GM12878 (cell line): ENCODE data around the gene CPT2. TPM values are rescaled to one million over a fixed set of nuclear protein-coding genes. Genes with fewer than 3 reads are reported as not detected.

ENCODE experiments used
- ATAC-seq: fragments of 200-7000 bp; cut with Tn5 transposase; 3 replicates; pipeline ENCODE4 v1.9.1; 2020; ENCODE audit warnings: mild to moderate bottlenecking, moderate library complexity
- BruUV-seq: library from RNA; stranded (reverse); fragments of 400-500 nt; replicated peaks from 2 replicates; lab custom pipeline; 2021; lab: Mats Ljungman, UMichigan
- CTCF ChIA-PET: fragments of 300-600 bp; sonication (Branson Sonifier 250); formaldehyde crosslinking; extraction: SDS; loops from one replicate; lab custom pipeline; 2021; ENCODE audit warnings: inconsistent platforms; lab: Yijun Ruan, JAX
- POLR2A ChIA-PET: fragments of 350-600 bp; formaldehyde crosslinking; extraction: SDS; loops from one replicate; lab custom pipeline; 2021; ENCODE audit warnings: inconsistent platforms; lab: Charles Lee
- RAD21 ChIA-PET: fragments of 300-600 bp; sonication (Branson Sonifier 250); formaldehyde crosslinking; loops from one replicate; lab custom pipeline; 2023; ENCODE audit warnings: antibody characterized with exemption; ENCODE audit not compliant: unreplicated experiment; lab: Charles Lee
- SMC1A ChIA-PET: fragments of 300-600 bp; sonication (Branson Sonifier 250); formaldehyde crosslinking; loops from one replicate; lab custom pipeline; 2023; ENCODE audit not compliant: unreplicated experiment, uncharacterized antibody; lab: Charles Lee
- DNase-seq: peaks from one replicate; pipeline ENCODE4 v3.0.0-alpha.2; 2011; ENCODE audit warnings: low read depth, low spot score
- FAIRE-seq: peaks from 3 replicates; lab custom pipeline; 2011; peaks lifted over from hg19 to GRCh38; lab: Jason Lieb, UNC
- H2AFZ ChIP-seq: 2 replicates; pipeline ENCODE4 v1.6.0; 2011; ENCODE audit warnings: low read depth, low read length, control low read depth; ENCODE audit not compliant: control insufficient read depth
- H3K27ac ChIP-seq: 2 replicates; pipeline ENCODE4 v1.5.1; 2011; ENCODE audit warnings: control low read depth; ENCODE audit not compliant: control insufficient read depth, insufficient read depth
- H3K27me3 ChIP-seq, 2 experiments: replicated peaks in 1 of 2; 2 replicates each; pipeline versions ENCODE4 v1.6.0 to v1.6.1; 2011; ENCODE audit warnings: low read length in 1 of 2; ENCODE audit not compliant: control insufficient read depth in 2 of 2, insufficient read depth in 2 of 2
- H3K36me3 ChIP-seq, 2 experiments: 2 replicates each; pipeline ENCODE4 v1.5.1; 2011; ENCODE audit warnings: low read length in 1 of 2; ENCODE audit not compliant: control insufficient read depth in 2 of 2, insufficient read depth in 2 of 2
- H3K4me1 ChIP-seq: 2 replicates; pipeline ENCODE4 v1.6.1; 2011; ENCODE audit warnings: mild to moderate bottlenecking, low read length, moderate library complexity, mixed read lengths; ENCODE audit not compliant: control insufficient read depth, insufficient read depth
- H3K4me2 ChIP-seq: 2 replicates; pipeline ENCODE4 v1.6.0; 2011; ENCODE audit warnings: control low read depth; ENCODE audit not compliant: control insufficient read depth, insufficient read depth
- H3K4me3 ChIP-seq: fragments of 200-600 bp; sonication (generic); 2 replicates; pipeline ENCODE4 v1.5.1; 2016
- H3K79me2 ChIP-seq: 2 replicates; pipeline ENCODE4 v1.6.0; 2011; ENCODE audit warnings: low read length; ENCODE audit not compliant: control insufficient read depth, insufficient read depth
- H3K9ac ChIP-seq: 2 replicates; pipeline ENCODE4 v1.8.0; 2011; ENCODE audit warnings: low read length, control low read depth, mixed read lengths; ENCODE audit not compliant: control insufficient read depth, insufficient read depth
- H3K9me3 ChIP-seq: replicated peaks from 3 replicates; pipeline ENCODE4 v1.5.1; 2011; ENCODE audit warnings: mild to moderate bottlenecking, low read length; ENCODE audit not compliant: control insufficient read depth, insufficient read depth
- H4K20me1 ChIP-seq: 2 replicates; pipeline ENCODE4 v1.6.0; 2011; ENCODE audit not compliant: control insufficient read depth, insufficient read depth
- CBFB ChIP-seq: IDR thresholded peaks from 2 replicates; pipeline ENCODE4 v1.6.1; 2016; ENCODE audit warnings: antibody characterized with exemption, low read depth
- EZH2 ChIP-seq: IDR thresholded peaks from 2 replicates; pipeline ENCODE4 v1.6.1; 2012; ENCODE audit warnings: low read depth, mild to moderate bottlenecking, control low read depth, inconsistent platforms, low read length, borderline replicate concordance; ENCODE audit not compliant: control insufficient read depth
- NR2F1 ChIP-seq: fragments of 450-650 bp; conservative IDR thresholded peaks from 2 replicates; pipeline ENCODE4 v1.6.1; 2017; ENCODE audit warnings: mild to moderate bottlenecking
- SPI1 ChIP-seq: IDR thresholded peaks from 2 replicates; pipeline ENCODE4 v1.6.1; 2011; ENCODE audit warnings: low read depth, mild to moderate bottlenecking, low read length, moderate library complexity, borderline replicate concordance; ENCODE audit not compliant: insufficient read depth
- ZNF207 ChIP-seq: fragments of 450-650 bp; IDR thresholded peaks from 2 replicates; pipeline ENCODE4 v1.6.1; 2014; ENCODE audit warnings: antibody characterized with exemption, mild to moderate bottlenecking, borderline replicate concordance
- ZZZ3 ChIP-seq: IDR thresholded peaks from 2 replicates; pipeline ENCODE4 v1.6.1; 2011; ENCODE audit warnings: low read depth; ENCODE audit not compliant: control insufficient read depth, insufficient read length
- WGBS: methylation state at CpG from one replicate; pipeline ENCODE4 v1.1.6; 2016; ENCODE audit warnings: low lambda C conversion rate; ENCODE audit not compliant: insufficient replicate concordance, insufficient coverage; ENCODE audit errors: missing lambda C conversion rate; 5-methylcytosine and 5-hydroxymethylcytosine counted together
- in situ Hi-C: fragments of 300-500 bp; cut with MboI; formaldehyde crosslinking; loops from 9 replicates; pipeline ENCODE4 v1.14.3; 2018; ENCODE audit warnings: mixed read lengths
- intact Hi-C: fragments of 100-400 bp; cut with micrococcal nuclease; formaldehyde crosslinking; loops from one replicate; pipeline ENCODE4 v1.14.2; 2022; ENCODE audit not compliant: unreplicated experiment
- polyA plus RNA-seq, 11 experiments: library from polyadenylated mRNA; depleted of rRNA in 4 of 11; unstranded in 6 of 11; stranded (reverse) in 5 of 11; fragments of >200 nt; fragmentation: Nextera tagmentation in 4 of 11; fragmentation: Illumina TruSeq in 1 of 11; extraction: Ambion mirVana in 4 of 11; extraction: Trizol in 1 of 11; gene quantifications; 1 replicate in 1 of 11; 2 replicates in 10 of 11; pipeline versions ENCODE4 v1.2.1 to v1.2.3, GENCODE V29; 2011 to 2016; ENCODE audit warnings: inconsistent platforms in 2 of 11, missing spikeins in 2 of 11, low read depth in 1 of 11
- total RNA-seq, 4 experiments: library from RNA; depleted of rRNA in 3 of 4; stranded (reverse); fragments of >200 nt in 3 of 4; fragmentation: Illumina TruSeq in 1 of 4; extraction: Trizol in 1 of 4; gene quantifications; 2 replicates each; pipeline versions ENCODE4 v1.2.1 to v1.2.3, GENCODE V29; 2013 to 2021
- TF ChIP-seq, protein P1 (sequence below): fragments of 150-350 bp; IDR thresholded peaks from 2 replicates; pipeline ENCODE4 v1.6.1; 2016; ENCODE audit warnings: low read depth, low read length

Gene CPT2
- total and polyA plus RNA-seq, 10 of the 15 experiments (the other 5 are each of a cell fraction or from before 2014, with no cell fraction given): 10.1 to 36.2 (median 26.3) TPM

DNA sequence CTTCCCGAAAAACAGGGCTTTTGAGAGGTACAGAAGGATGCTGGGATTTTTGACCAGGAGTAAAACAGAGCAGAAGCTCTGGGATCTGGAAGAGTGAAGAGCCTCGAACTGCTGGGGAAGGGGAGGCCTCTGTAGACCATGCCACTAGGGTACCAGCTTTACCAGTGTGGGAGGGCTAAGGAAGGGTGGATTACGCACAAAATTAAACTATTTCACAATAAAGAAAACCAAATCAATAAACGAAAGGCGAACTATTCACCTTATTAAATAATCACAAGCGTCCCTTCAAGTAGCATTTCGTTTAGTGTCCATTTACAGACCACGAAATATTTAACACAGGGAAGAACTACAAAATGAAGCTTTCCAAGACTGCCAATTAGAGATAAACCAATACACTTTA, 23.1 kb downstream of the CPT2 start:
- FAIRE-seq: no peak
- CTCF ChIA-PET: interaction anchor here (1.1 to 1.5 kb wide), 3 partner anchors 16 to 20 kb away, joined by 3 read pairs; no protein-coding TSS in a partner anchor
- TF ChIP-seq ZNF207: no peak
- TF ChIP-seq ZZZ3: no peak
- TF ChIP-seq NR2F1: no peak
- H3K9ac ChIP-seq: peak overlapping the region; percentile 89
- no peak for ATAC-seq
- TSS peak; percentile 83 for BruUV-seq
- peak overlapping the region; percentile 95 for H3K27ac ChIP-seq
- peak overlapping the region; percentile 91 for H3K4me2 ChIP-seq
- in situ Hi-C loops: no loop called here
- H3K36me3 ChIP-seq: peaks cover under 1 to 2% of the 10 kb centered on the region in 2 experiments; a peak in 2 of 4 replicates
- RAD21 ChIA-PET: interaction anchor here (1.1 kb wide), 1 partner anchor 18 kb away, joined by 3 read pairs; the partner anchor contains the start of gene MAGOH
- intact Hi-C loops: loop anchor here (1.0 to 2.0 kb wide), 2 partner anchors 19 to 23 kb away; partner anchors contain the start of genes CPT2 and MAGOH
- no peaks in the 10 kb centered on the region for H3K27me3 ChIP-seq
- SMC1A ChIA-PET: interaction anchor here (0.7 to 1.2 kb wide), 5 partner anchors 16 to 175 kb away, joined by 3 to 4 read pairs (median 3); no protein-coding TSS in a partner anchor
- no peak for DNase-seq
- peak overlapping the region; percentile 80 for H3K4me3 ChIP-seq
- POLR2A ChIA-PET: interaction anchor here (0.5 to 1.5 kb wide), 6 partner anchors 18 to 894 kb away, joined by 3 to 6 read pairs (median 4); no protein-coding TSS in a partner anchor
- H3K79me2 ChIP-seq: peaks cover 8% of the 10 kb centered on the region
- no peaks in the 10 kb centered on the region for H4K20me1 ChIP-seq
- no peaks in the 10 kb centered on the region for H3K9me3 ChIP-seq
- 20% methylated on average over 8 of the region's 8 CpGs for WGBS
- peak overlapping the region; percentile 97 for H2AFZ ChIP-seq
- 0 out of 2 replicates have a peak, but pooled peaks cover 4% of the 10 kb centered on the region for H3K4me1 ChIP-seq

DNA sequence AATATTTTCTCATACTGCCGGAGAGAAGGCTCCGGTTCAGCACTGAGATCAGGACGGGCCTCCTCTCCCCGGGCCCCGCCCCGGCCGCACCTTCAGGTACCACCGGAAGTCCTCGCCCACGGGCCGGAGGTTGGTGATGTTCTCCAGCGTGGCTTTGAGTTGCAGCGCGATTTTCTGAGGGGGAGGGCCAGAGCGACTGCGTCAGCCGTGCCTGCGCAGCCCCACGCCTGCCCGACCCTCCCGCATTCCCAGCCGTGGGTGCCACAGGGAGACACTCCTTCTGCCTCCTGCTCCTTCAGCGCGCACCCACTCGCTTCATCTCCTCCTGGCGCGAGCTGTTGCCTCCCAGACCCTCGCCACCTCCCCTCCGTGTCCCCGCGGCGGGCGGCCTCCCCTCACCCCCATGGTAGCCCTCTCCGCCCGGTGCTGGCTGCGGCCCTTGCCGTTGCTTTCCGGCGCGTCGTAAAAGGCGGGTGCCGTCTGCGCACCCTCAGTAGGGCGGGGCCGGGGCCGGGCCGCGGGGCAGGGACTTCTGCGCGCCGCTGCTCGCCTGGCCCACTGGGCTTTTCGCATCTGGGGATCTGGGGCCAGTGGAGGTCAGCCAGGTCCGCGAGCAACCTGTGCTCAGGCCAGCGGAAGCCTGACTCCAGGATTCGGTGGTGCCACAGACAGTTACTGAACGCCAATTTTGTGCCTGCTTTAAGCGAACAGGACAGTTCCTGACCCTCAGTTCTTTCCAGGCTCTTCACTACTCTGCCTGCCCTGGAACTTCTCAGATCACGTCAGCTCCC, 23.7 kb downstream of the CPT2 start, which contains the start of gene CZIB:
CZIB (minus strand) TSS at position 464 of the 791 bp plus-strand sequence; CDS start at position 405, 59 bp downstream.
- ATAC-seq: peak; percentile 96
- peaks cover 0 to 2% of the 10 kb centered on the region in 2 experiments; a peak in 1 of 4 replicates for H3K36me3 ChIP-seq
- peak within 1 kb of the TSS; percentile 97 for H2AFZ ChIP-seq
- under 1% methylated on average over 61 of the region's 61 CpGs for WGBS
- peak within 1 kb of the TSS; percentile 89 for H3K9ac ChIP-seq
- peak within 1 kb of the TSS; percentile 91 for H3K4me2 ChIP-seq
- peak within 1 kb of the TSS; percentile 95 for H3K27ac ChIP-seq
- ChIA-PET POLR2A (interaction anchor here (0.5 to 1.7 kb wide), 6 partner anchors 16 to 894 kb away, joined by 3 to 6 read pairs (median 4); partner anchors contain the start of gene MAGOH), RAD21 (interaction anchor here (1.1 kb wide), 1 partner anchor 17 kb away, joined by 3 read pairs; the partner anchor contains the start of gene MAGOH), SMC1A (interaction anchor here (0.8 to 1.6 kb wide), 5 partner anchors 15 to 147 kb away, joined by 3 to 6 read pairs (median 3); no protein-coding TSS in a partner anchor), CTCF (interaction anchor here (1.1 to 1.5 kb wide), 4 partner anchors 17 to 21 kb away, joined by 3 to 4 read pairs (median 3); partner anchors contain the start of gene MAGOH)
- H3K9me3 ChIP-seq: no peaks in the 10 kb centered on the region
- no peaks in the 10 kb centered on the region for H4K20me1 ChIP-seq
- peaks cover 8% of the 10 kb centered on the region for H3K79me2 ChIP-seq
- in situ Hi-C loops: no loop called here
- BruUV-seq: no TSS peak
- peak; percentile 75 for DNase-seq
- peak within 1 kb of the TSS; percentile 80 for H3K4me3 ChIP-seq
- 0 out of 2 replicates have a peak, but pooled peaks cover 4% of the 10 kb centered on the region for H3K4me1 ChIP-seq
- intact Hi-C loops: loop anchor here (1.0 to 2.0 kb wide), 2 partner anchors 18 to 24 kb away; partner anchors contain the start of genes CPT2 and MAGOH
- H3K27me3 ChIP-seq: no peaks in the 10 kb centered on the region
- FAIRE-seq: peak; percentile 61
- TF ChIP-seq, protein P1, sequence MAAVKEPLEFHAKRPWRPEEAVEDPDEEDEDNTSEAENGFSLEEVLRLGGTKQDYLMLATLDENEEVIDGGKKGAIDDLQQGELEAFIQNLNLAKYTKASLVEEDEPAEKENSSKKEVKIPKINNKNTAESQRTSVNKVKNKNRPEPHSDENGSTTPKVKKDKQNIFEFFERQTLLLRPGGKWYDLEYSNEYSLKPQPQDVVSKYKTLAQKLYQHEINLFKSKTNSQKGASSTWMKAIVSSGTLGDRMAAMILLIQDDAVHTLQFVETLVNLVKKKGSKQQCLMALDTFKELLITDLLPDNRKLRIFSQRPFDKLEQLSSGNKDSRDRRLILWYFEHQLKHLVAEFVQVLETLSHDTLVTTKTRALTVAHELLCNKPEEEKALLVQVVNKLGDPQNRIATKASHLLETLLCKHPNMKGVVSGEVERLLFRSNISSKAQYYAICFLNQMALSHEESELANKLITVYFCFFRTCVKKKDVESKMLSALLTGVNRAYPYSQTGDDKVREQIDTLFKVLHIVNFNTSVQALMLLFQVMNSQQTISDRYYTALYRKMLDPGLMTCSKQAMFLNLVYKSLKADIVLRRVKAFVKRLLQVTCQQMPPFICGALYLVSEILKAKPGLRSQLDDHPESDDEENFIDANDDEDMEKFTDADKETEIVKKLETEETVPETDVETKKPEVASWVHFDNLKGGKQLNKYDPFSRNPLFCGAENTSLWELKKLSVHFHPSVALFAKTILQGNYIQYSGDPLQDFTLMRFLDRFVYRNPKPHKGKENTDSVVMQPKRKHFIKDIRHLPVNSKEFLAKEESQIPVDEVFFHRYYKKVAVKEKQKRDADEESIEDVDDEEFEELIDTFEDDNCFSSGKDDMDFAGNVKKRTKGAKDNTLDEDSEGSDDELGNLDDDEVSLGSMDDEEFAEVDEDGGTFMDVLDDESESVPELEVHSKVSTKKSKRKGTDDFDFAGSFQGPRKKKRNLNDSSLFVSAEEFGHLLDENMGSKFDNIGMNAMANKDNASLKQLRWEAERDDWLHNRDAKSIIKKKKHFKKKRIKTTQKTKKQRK: no peak
- TF ChIP-seq SPI1 (no peak), EZH2 (no peak), CBFB (0 out of 2 replicates have a peak, but pooled peaks have one; percentile 55)
